ENCODE results near the gene MDM4. TPM values are rescaled to one million over a fixed set of nuclear protein-coding genes. Genes with fewer than 3 reads are reported as not detected.
A peak's percentile ranks its signal among the peaks of the same experiment; 100 is the strongest.

The MDM4 gene
- total RNA-seq, 1 experiment from 2014 or later, result 56.5 TPM

- H3K4me3 Mint-ChIP-seq (ENCODE audit: unreplicated experiment), result no peak overlapping the region
- no peaks in the 10 kb centered on the region for H3K9me3 ChIP-seq
- no peaks in the 10 kb centered on the region for H3K27me3 Mint-ChIP-seq (ENCODE audit: insufficient read depth, unreplicated experiment)
- no peak for DNase-seq
- H3K36me3 Mint-ChIP-seq (ENCODE audit: insufficient read depth, unreplicated experiment), result peaks cover 10% of the 10 kb centered on the region
- H3K27me3 ChIP-seq (replicated peaks; ENCODE audit: control insufficient read depth, insufficient read depth, low read length), result no peaks in the 10 kb centered on the region
- peak overlapping the region; percentile 40 for H3K27ac Mint-ChIP-seq (ENCODE audit: unreplicated experiment)
- CTCF ChIA-PET, result interaction anchor here (0.7 to 2.5 kb wide), 4 partner anchors 9 to 241 kb away, joined by 4 to 40 read pairs (median 9); no protein-coding TSS in a partner anchor
- peaks cover 22% of the 10 kb centered on the region for H3K4me1 ChIP-seq
- intact Hi-C loops (cut with micrococcal nuclease; ENCODE audit: unreplicated experiment), result loop anchor here (2.0 kb wide), 1 partner anchor 58 kb away; no protein-coding TSS in a partner anchor
- peaks cover 39% of the 10 kb centered on the region for H3K4me1 Mint-ChIP-seq (ENCODE audit: low read depth, unreplicated experiment)
- no peaks in the 10 kb centered on the region for H3K9me3 Mint-ChIP-seq (ENCODE audit: unreplicated experiment)
- TF ChIP-seq, protein P1, sequence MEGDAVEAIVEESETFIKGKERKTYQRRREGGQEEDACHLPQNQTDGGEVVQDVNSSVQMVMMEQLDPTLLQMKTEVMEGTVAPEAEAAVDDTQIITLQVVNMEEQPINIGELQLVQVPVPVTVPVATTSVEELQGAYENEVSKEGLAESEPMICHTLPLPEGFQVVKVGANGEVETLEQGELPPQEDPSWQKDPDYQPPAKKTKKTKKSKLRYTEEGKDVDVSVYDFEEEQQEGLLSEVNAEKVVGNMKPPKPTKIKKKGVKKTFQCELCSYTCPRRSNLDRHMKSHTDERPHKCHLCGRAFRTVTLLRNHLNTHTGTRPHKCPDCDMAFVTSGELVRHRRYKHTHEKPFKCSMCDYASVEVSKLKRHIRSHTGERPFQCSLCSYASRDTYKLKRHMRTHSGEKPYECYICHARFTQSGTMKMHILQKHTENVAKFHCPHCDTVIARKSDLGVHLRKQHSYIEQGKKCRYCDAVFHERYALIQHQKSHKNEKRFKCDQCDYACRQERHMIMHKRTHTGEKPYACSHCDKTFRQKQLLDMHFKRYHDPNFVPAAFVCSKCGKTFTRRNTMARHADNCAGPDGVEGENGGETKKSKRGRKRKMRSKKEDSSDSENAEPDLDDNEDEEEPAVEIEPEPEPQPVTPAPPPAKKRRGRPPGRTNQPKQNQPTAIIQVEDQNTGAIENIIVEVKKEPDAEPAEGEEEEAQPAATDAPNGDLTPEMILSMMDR (IDR thresholded peaks at IDR 0.05; ENCODE audit: insufficient read depth in 1 of 2, low read depth in 1 of 2, low read length in 1 of 2, severe bottlenecking in 1 of 2, unreplicated experiment in 1 of 2), result no peak
- no peak overlapping the region for H3K4me3 ChIP-seq (ENCODE audit: low read depth, low read length)
- POLR2A ChIA-PET, result no interaction called here
- H3K36me3 ChIP-seq (ENCODE audit: control insufficient read depth, insufficient read depth, low read length), result no peaks in the 10 kb centered on the region; the same call in 1 of the 2 replicates
- BruUV-seq (replicated peaks), result no TSS peak
Measured at GRCh38 chr1:204566583-204566955, 50.4 kb downstream of the MDM4 start.

GRCh38 chr1:204567071-204567470 is 50.9 kb downstream of the MDM4 start:
- Histone ChIP-seq H3K4me3 (ENCODE audit: low read depth, low read length) (no peak overlapping the region), H3K27me3 (replicated peaks; ENCODE audit: control insufficient read depth, insufficient read depth, low read length) (no peaks in the 10 kb centered on the region), H3K36me3 (ENCODE audit: control insufficient read depth, insufficient read depth, low read length) (no peaks in the 10 kb centered on the region; the same call in 1 of the 2 replicates), H3K9me3 (no peaks in the 10 kb centered on the region), H3K4me1 (peaks cover 22% of the 10 kb centered on the region)
- intact Hi-C loops (cut with micrococcal nuclease; ENCODE audit: unreplicated experiment), result loop anchor here (2.0 kb wide), 1 partner anchor 58 kb away; no protein-coding TSS in a partner anchor
- H3K9me3 Mint-ChIP-seq (ENCODE audit: unreplicated experiment), result no peaks in the 10 kb centered on the region
- H3K27me3 Mint-ChIP-seq (ENCODE audit: insufficient read depth, unreplicated experiment), result no peaks in the 10 kb centered on the region
- H3K27ac Mint-ChIP-seq (ENCODE audit: unreplicated experiment), result no peak overlapping the region
- ChIA-PET CTCF (interaction anchor here (2.1 to 2.5 kb wide), 2 partner anchors 197 to 241 kb away, joined by 8 to 40 read pairs; no protein-coding TSS in a partner anchor), POLR2A (no interaction called here)
- TF ChIP-seq, protein P1 (IDR thresholded peaks at IDR 0.05; ENCODE audit: insufficient read depth in 1 of 2, low read depth in 1 of 2, low read length in 1 of 2, severe bottlenecking in 1 of 2, unreplicated experiment in 1 of 2), result no peak
- no peak overlapping the region for H3K4me3 Mint-ChIP-seq (ENCODE audit: unreplicated experiment)
- peaks cover 34% of the 10 kb centered on the region for H3K4me1 Mint-ChIP-seq (ENCODE audit: low read depth, unreplicated experiment)
- DNase-seq, result no peak
- H3K36me3 Mint-ChIP-seq (ENCODE audit: insufficient read depth, unreplicated experiment), result peaks cover 10% of the 10 kb centered on the region
- no TSS peak for BruUV-seq (replicated peaks)

GRCh38 chr1:204568576-204569315 is 52.5 kb downstream of the MDM4 start:
- H3K4me1 Mint-ChIP-seq (ENCODE audit: low read depth, unreplicated experiment), result peaks cover 38% of the 10 kb centered on the region
- no TSS peak for BruUV-seq (replicated peaks)
- ChIA-PET CTCF (interaction anchor here (1.2 kb wide), 1 partner anchor 178 kb away, joined by 4 read pairs; no protein-coding TSS in a partner anchor), POLR2A (no interaction called here)
- H3K27ac Mint-ChIP-seq (ENCODE audit: unreplicated experiment), result peak overlapping the region; percentile 9
- DNase-seq, result no peak
- H3K27me3 ChIP-seq (replicated peaks; ENCODE audit: control insufficient read depth, insufficient read depth, low read length), result no peaks in the 10 kb centered on the region
- TF ChIP-seq, protein P1 (IDR thresholded peaks at IDR 0.05; ENCODE audit: insufficient read depth in 1 of 2, low read depth in 1 of 2, low read length in 1 of 2, severe bottlenecking in 1 of 2, unreplicated experiment in 1 of 2), result no peak
- H3K36me3 Mint-ChIP-seq (ENCODE audit: insufficient read depth, unreplicated experiment), result peaks cover 7% of the 10 kb centered on the region
- intact Hi-C loops (cut with micrococcal nuclease; ENCODE audit: unreplicated experiment), result no loop called here
- no peak overlapping the region for H3K4me3 ChIP-seq (ENCODE audit: low read depth, low read length)
- H3K4me1 ChIP-seq, result peaks cover 34% of the 10 kb centered on the region
- no peaks in the 10 kb centered on the region for H3K9me3 Mint-ChIP-seq (ENCODE audit: unreplicated experiment)
- H3K9me3 ChIP-seq, result no peaks in the 10 kb centered on the region
- H3K4me3 Mint-ChIP-seq (ENCODE audit: unreplicated experiment), result no peak overlapping the region
- H3K36me3 ChIP-seq (ENCODE audit: control insufficient read depth, insufficient read depth, low read length), result no peaks in the 10 kb centered on the region
- no peaks in the 10 kb centered on the region for H3K27me3 Mint-ChIP-seq (ENCODE audit: insufficient read depth, unreplicated experiment)
